Stimulated activated CD4-positive, alpha-beta T cell treated with anti-CD3 and anti-CD28 coated beads, Interleukin-2, amount 100 ng/mL, for 48 hours (primary cell): ENCODE results near the gene NR2C2.
"Not testable (repeated sequence)": the region's sequence is repeated elsewhere in the genome, so short reads cannot be mapped to it uniquely, and the experiment has no call there.

Experiments
- DNase-seq, 2 donors: peaks; one replicate each; pipeline ENCODE4 v3.0.0-alpha.2; 2020

NR2C2 gene

DNA sequence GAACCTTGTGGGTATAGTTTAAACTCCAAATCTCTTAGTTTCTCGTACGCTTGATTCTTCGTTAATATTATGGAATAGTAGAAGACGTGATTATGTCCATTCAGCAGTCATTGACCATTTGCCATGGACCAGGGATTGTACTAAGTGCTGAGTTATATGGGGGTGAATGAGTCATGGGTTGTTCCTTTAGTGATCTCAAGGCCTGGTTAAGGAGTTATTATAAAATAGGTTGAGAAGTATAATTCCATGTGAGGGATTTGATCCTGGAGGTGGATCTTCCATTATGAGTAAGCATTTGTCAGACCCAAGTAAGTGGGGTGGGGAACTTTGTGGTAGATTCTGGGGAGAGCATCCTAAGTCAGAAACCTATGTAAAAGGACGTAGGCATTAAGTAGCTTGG is 15.4 kb downstream of the NR2C2 start:
- DNase-seq = no peak

DNA sequence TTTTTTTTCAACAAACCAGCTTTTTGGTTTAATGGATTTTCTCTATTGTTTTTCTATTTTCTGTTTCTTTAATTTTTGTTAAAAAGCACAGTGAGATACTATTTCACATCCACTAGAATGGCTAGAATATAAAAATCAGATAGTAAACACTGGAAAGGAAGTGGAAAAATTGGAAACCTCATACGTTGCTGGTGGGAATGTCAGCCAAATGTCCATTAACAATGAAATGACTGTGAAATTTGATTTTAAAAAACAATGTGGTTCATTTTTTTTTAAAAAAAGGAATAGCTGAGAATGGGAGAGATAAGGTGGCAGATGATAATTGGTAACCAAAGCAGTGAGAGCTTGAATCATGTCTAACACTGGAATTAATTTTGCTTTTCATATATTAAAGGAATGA is 19.9 kb downstream of the NR2C2 start:
- DNase-seq = no peak

DNA sequence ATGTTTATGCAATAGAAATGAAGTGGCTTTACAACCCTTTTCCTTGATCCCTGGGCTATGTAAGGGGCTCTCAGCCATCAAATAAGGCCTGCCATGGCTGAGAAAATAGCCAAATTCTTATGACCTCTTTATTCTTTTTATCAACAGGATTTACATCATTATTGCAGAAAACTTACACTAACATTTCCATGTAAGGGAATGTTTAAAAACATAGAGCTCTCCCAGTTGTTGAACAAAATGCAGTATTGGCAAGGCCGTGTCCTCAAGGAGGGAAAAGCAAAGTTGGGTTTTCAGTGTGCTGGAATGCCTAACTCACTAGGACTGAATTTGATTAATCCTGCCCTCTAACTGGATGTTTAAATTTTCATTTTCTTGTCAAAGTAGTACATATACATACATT is 22.3 kb downstream of the NR2C2 start:
- no peak for DNase-seq

DNA sequence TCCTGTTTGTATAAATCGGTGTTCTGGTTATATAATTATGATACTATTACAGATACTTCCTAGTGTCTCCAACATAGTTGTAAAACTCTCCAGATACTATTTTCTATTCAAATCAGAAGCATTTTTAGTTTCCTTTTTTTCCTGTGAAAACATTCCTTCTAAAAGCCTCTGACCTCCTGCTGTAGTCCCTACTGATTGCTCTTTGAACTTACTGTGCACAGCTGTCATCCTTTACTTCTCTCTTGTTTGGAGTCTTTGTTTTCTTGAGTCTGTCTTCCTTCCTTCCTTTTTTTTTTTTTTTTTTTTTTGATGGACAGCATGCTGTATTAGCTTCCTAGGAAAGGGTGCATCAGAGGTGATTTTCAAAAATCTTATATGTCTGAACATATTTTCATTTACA is 28.9 kb downstream of the NR2C2 start:
- DNase-seq = no peak

DNA sequence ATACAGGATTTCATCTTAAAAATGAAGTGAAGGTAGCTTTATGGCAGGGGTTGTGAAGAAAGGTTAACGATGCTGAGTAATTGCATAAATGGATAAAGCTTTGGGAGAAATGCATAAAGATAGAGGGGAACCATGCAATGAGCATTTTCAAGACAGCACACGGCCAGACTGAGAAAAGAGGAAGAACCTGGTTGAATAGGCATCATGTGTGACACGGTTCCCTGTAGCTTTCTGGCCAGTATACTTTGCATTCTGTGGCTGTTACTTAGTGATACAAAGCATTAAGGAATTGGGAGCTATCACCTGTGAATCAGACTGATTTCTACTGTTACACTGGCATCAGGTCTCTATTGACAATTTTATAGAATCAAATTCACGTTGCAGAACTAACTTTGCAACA is 33.3 kb downstream of the NR2C2 start:
- DNase-seq = no peak

DNA sequence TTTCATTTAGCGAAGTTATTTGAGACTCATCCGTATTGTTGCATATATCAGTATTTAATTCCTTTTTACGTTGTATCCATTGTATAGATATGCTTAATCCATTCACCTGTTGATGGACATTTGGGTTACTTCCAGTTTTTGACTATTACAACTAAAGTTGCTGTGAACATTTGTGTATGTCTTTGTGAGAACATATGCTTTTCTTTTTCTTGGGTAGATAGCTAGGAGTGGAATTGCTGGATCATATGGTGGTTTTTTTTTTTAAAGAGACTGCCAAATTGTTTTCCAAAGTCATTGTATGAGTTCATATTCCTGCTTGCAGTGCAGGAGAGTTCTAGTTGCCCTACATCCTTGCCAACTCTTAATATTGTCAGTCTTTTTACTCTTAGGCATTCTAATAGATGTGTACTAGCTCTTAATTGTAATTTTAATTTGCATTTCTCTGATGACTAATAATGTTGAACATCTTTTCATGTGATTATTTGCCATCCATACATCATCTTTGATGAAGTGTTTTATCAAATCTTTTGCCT is 37.3 kb downstream of the NR2C2 start:
- no peak for DNase-seq

DNA sequence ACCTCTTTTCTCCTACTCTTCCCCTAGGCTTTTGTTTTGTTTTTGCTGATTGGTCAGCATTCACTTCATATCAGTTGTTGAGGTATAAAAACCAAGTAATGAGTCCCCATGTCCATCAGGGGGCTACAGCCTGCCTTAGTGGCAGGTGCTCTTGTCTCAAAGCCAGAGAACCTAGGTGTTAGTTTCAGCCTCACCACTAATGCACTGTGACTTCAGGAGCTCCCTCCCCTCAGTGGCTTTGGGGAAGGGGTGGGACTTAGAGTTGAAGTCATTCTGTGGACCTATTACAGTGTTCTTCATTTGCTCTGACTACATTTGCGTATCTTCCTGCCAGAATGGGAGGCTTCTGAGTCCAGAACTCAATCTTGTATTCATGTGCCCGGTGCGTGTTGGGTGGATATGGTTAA is 41.6 kb downstream of the NR2C2 start:
- peak; percentile 4 to 22 for DNase-seq

DNA sequence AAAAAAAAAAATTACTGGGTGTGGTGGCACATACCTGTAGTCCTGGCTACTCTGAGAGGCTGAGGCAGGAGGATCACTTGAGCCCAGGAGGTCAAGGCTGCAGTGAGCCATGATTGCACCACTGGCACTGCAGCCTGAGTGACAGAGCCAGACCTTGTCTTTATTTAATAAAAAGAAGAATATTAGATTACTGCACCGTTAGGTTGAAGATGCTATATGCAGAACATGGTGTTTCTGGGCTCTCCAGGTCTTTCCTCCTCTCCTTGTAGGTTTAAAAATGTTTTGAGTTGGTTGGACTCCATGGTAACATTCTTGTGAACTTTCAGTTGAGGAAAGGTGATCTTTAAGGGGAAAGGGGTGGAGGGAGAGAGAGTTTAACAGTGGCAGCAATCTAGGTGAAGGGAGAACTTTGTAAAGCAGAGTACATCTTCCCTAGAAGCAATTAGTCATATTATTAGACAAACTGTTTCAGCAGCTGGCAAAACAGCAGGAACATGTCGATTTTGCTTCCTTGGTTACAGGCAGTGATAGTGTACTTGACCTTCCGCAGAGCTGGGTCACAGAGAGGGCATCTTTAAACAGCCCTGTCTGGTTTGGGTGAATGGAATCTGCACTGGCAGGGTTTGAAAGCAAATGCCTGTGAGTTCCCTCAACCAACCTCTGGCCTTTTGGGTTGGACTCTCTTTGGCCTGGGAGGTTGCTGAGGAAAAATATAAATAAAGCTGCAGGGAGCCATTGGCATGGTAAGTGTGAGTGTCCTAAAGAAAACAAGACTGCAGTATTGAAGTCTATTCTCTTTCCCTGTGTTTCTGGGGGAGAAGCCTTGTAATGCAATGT is 42.8 kb downstream of the NR2C2 start:
- DNase-seq = no peak

DNA sequence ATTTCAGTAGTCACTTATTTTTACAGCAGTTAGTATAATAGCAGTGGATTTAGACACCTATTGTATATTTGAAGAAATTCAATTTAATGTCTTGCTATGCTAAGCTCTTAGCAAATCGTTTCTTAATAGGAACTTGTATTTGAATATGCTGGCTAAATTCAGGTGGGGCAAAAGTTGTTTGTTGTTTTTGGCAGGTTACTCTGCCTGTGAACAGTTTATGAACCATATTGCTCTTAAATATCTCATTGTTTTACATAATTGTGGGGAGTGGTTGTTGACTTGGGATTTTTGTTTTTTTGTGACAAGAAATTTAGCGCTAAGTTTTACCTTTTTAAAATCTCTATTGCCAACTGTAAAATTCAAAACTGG is 43.4 kb downstream of the NR2C2 start:
- DNase-seq = no peak

DNA sequence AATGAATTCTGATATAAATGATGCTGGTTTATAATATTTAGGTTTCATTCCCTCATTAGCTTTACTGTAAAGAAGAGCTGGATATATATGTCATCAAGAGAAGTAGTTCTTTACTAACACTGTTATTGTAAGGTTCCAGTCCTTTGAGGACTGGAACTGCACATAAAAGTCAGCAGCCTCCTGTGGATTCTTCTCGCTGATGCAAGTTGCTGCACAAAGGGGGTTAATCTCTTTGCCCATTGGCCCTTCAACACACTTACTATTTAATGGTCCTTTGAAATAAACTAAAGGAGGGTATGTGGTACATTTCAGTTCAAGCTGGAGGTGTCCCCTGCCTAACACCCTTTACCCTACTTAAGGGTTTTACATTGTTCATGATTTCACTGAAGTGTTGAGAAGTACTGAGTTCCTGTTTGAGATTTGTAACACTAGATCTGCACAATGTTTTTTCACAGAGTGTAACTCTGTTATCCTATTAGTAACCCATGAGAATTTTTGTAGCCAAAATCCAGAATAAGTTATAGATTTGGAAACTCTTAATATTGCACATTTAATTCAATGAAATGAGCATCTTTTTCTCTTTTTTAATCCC is 43.9 kb downstream of the NR2C2 start:
- no peak for DNase-seq

DNA sequence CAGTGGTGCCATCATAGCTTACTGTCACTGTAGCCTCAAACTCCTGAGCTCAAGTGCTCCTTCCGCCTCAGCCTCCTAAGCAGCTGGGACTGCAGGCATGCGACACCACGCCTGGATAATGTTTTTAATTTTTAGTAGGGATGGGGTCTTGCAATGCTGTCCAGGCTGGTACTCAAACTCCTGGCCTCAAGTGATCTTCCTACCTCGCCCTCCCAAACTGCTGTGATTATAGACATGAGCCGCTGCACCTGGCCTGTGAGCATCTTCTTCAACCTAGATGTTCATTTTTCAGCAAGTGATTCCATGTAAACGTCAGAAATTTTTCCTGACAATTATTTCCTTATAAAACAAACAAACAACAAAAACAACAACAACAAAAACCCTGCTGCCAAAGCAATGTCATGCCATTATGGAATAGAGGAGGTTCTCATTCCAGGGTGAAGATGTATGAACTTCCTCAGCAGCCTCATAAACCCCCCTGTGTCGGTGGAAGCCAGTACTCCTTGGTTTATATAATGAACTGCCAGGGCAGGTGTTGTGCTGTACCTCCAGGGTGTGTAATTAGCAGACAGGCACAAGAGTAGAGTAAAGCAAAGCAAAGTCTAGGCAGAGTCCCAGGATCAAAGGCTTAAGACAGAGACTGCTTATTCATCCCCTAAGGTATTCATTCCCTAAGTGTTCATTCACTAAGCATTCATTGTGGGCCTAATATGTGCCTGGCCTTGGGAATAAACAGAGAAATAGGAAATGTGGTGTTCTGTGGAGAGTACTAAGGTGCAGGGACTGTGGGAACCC is 44.6 kb downstream of the NR2C2 start:
- DNase-seq = no peak

DNA sequence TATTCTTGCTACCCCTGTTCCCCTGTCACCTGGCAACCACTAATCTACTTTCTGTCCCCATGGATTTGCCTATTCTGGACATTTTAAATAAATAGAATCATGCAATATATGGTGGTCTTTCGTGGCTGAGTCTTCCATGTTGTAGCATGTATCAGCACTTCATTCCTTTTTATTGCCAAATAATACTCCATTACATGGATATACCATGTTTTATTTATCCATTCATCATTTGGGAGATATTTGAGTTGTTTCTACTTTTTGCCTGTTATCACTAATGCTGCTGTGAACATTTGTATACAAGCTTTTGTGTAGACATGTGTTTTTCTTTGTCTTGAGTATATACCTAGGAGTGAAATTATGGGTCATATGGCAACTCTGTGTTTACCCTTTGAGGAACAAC is 50.6 kb downstream of the NR2C2 start:
- DNase-seq = no peak

DNA sequence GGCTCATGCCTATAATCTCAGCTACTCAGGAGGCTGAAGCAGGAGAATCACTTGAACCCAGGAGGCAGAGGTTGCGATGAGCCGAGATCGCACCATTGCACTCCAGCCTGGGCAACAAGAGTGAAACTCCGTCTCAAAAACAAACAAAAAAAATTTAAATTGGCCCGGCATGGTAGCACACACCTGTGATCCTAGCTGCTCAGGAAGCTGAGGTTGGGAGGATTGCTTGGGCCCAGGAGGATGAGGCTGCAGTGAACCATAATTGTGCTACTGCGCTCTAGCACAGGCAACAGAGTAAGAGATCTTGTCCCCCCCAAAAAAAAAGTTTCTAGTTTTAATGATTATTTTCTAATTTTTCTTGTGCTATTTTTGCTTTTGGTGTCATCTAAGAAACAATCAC is 51.8 kb downstream of the NR2C2 start:
- DNase-seq = not testable (repeated sequence)

DNA sequence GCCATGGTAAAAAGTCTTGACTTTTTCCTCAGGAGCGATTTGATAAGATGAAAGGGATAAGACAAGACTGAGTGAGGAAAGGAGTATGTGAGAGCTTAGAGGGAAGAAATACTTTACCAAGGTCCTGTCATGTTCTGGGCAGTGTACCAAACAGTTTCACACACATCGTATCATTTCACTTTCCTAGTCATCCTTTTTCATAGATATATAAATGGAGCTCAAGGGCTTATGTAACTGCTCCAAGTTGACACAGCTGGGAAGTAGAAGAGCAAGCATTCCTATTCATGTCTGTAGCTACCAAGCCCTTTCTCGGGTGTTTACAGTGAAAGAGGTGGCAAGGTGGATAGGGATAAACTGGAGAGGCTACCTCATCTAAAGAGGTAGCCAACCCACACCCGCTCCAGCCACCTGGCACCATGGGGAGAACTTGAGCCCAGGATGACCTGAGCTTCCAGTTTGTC is 60.3 kb downstream of the NR2C2 start:
- no peak for DNase-seq

DNA sequence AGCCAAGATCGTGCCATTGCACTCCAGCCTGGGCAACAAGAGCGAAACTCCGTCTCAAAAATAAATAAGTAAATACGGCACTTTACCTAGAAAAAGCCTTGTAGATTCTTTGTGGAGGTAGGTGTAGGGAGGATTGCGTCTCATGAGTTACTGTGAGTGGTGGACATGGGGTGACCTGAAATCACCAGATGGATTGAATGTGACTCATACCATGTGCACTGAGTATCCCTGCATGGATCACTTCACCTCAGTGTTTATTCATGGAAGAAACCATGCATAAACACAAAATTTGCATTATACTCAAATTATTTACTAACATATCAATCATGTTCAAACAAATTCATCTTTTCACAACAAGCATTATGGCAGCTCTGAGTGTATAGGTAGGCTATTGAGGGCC is 61.8 kb downstream of the NR2C2 start:
- no peak for DNase-seq

DNA sequence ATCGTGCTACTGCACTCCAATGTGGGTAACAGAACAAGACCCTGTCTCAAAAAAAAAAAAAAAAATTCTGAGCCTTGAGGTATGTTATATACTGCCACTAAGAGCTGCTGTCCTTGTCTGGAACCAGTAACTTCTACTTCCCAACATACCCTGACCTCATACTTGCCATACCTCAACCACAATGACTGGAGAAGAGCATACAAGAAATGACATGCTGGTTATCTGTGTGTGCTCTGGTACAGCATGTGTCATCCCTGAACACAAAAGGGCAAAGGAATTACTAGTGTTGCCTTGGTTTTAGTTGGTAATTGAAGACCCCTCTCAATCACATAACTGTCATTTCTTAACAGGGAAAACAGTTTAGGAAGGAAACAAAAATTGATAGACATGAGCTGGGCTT is 63.3 kb downstream of the NR2C2 start:
- DNase-seq = no peak

DNA sequence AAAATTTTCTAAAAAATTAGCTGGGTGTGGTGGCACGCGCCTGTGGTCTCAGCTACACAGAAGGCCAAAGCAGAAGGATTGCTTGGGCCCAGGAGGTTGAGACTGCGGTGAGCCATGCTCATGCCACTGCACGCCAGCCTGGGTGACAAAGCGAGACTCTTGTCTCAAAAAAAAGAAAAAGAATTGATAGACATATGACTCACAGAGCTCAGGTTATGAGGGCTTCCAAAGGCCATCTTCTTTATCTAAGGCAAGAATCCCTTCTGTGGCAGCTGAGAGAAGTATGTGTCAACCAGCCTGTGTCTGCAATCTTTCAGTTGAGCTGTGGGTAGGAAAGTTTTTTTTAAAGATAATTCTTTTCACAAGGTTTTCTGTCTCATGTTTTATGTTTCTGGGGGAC is 63.8 kb downstream of the NR2C2 start:
- no peak for DNase-seq

DNA sequence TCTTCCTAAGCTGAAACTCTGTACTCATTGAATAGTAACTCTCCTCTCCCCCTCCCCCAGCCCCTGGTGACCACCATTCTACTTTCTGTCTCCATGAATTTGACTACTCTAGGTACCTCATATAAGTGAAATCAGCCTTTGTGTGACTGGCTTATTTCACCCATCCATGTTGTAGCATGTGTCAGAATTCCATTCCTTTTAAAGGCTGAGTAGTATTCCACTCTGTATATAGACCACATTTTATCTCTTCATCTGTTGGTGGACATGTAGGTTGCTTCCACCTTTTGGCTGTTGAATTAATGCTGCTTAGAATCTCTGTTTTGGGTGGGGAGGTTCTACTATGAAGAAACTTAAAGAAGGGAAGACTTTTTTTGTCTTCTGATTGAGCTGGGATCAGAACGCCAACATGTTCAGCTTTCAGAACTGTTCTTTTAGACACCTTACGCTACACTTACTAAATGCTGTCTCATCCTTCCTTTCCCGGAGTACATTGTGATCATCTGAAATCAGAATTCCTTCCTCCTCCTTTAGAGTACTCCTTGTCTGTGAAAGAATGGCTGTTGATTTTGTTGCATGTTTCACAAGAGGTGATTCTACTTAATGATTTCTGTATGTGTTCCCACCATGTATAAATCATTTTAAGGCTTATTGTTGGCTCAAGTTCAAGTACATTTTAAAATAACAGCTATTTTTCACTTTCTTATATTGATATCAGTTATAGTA is 67.4 kb downstream of the NR2C2 start:
- no peak for DNase-seq

DNA sequence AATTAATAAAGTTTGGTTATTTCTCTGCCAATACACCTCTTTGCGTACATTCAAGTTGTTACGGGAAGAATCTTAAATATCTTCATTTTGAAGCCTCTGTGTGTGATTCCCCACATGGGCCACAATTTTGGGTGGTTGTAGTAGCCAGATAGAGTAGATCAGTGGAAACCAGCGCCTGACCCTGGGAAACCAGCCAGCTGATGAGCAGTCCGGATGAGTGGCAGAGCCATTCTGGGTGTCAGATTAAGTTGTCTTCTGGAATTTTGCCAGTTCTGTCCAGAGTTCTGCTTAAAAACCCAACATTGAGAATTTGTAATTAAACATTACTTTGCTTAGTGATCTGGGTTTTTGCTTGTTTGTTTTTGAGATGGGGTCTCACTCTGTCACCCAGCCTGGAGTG is 68.1 kb downstream of the NR2C2 start:
- DNase-seq = no peak

DNA sequence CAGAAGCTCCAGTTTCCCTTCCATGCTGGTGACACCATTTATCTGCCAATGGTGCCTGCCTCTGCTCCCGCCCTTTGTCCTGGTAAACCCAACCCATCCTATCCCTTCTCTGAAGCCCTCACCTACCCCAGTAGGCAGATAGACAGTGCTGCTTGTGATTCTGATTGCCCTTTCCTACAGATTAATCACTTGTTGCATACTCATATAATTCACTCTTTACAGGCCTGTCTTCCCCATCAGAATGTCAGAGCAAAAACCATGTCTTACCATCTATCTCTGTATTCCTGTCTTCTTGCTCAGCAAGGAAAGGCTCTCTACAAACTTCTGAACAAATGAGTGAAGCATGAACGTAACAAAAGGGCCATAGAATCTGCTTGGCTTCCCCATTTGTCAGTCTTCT is 69.8 kb downstream of the NR2C2 start:
- no peak for DNase-seq

DNA sequence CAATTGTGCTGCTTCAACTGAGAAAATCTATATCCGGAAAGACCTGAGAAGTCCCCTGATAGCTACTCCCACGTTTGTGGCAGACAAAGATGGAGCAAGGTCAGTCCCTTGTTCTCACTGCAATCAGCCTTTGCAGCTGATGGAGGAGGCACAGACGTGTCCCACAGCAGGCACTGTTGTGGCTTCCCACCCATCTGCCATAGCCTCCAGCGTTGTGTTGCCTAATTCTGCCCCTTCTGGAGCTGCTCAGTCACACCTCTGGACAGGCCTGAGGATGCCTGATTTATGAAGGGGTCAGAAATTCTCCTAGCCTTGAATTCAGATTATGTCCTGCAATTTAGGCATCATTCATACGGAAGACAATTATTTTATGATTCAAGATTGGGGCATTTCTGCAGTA is 75.9 kb downstream of the NR2C2 start:
- no peak for DNase-seq

DNA sequence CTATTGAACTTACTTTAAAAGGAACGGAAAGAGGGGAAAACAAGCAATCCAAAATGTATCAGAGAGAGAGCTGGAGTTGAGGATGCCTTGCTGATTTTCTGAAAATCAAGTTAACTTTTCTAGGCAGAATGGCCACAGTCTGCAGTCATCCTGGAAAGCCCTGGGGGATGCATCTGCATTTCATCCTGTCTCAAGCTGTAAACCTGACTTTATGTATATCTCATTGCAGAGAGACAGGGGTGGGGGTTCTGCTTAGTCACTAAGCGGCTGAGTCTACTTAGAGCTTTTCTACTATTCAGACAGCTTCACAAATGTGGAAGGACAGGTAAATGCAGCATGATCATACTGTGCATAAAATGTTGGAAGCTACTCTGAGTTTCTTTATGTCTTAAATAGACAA is 76.3 kb downstream of the NR2C2 start:
- no peak for DNase-seq

DNA sequence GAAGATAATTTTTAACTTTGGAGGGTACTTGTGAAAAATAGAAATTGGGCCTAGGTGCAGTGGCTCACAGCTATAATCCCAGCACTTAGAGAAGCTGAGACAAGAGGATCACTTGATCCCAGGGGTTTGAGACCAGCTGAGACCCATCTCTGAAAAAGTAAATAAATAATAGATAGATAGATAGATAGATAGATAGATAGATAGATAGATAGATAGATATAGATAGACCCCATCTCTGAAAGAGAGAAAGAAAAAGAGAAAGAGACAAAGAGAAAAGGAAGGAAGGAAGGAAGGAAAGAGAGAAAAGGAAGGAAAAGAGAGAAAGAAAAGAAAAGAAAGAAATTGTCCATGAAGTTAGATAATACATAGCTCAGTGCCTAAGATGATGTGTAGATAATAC is 82.2 kb downstream of the NR2C2 start:
- DNase-seq = no peak
